PC-9 (cell line): ENCODE data around the gene UNC119B. TPM values are rescaled to one million over a fixed set of nuclear protein-coding genes. Genes with fewer than 3 reads are reported as not detected.

ENCODE experiments used
- BruUV-seq: library from RNA; stranded (reverse); fragments of 400-500 nt; replicated peaks from 2 replicates; lab custom pipeline; 2021; lab: Mats Ljungman, UMichigan
- CTCF ChIA-PET: fragments of 300-600 bp; sonication (Branson Sonifier 250); formaldehyde crosslinking; loops from one replicate; lab custom pipeline; 2022; ENCODE audit warnings: antibody characterized with exemption; lab: Charles Lee
- POLR2A ChIA-PET: fragments of 300-600 bp; sonication (Branson Sonifier 250); formaldehyde crosslinking; loops from one replicate; lab custom pipeline; 2022; ENCODE audit warnings: antibody characterized with exemption; ENCODE audit not compliant: unreplicated experiment; lab: Charles Lee
- DNase-seq, 2 experiments: peaks; one replicate each; pipeline versions ENCODE4 v3.0.0 to v3.0.0-alpha.2; 2015 to 2022; ENCODE audit warnings: mixed read lengths in 1 of 2
- H2AFZ ChIP-seq: fragments of 200-600 bp; sonication (generic); 2 replicates; pipeline ENCODE4 v1.8.1; 2017; ENCODE audit warnings: antibody characterized with exemption
- H3F3A ChIP-seq: fragments of 200-600 bp; sonication (generic); 2 replicates; pipeline ENCODE4 v1.8.1; 2017; ENCODE audit warnings: antibody characterized with exemption, mild to moderate bottlenecking, low read depth; ENCODE audit not compliant: insufficient read depth
- H3K27ac ChIP-seq: fragments of 200-600 bp; sonication (generic); 2 replicates; pipeline ENCODE4 v1.6.1; 2016; ENCODE audit warnings: mixed run types
- H3K27me3 ChIP-seq: fragments of 200-600 bp; sonication (generic); 2 replicates; pipeline ENCODE4 v1.6.1; 2016; ENCODE audit warnings: low read depth, mixed run types; ENCODE audit not compliant: insufficient read depth
- H3K36me3 ChIP-seq: fragments of 200-600 bp; sonication (generic); 2 replicates; pipeline ENCODE4 v1.6.1; 2016; ENCODE audit warnings: low read depth, mixed run types
- H3K4me1 ChIP-seq: fragments of 200-600 bp; sonication (generic); replicated peaks from 2 replicates; pipeline ENCODE4 v1.6.1; 2016; ENCODE audit warnings: mixed run types; ENCODE audit not compliant: insufficient read depth
- H3K4me2 ChIP-seq: fragments of 200-600 bp; sonication (generic); 2 replicates; pipeline ENCODE4 v1.6.1; 2017; ENCODE audit warnings: mixed run types
- H3K4me3 ChIP-seq: fragments of 200-600 bp; sonication (generic); 2 replicates; pipeline ENCODE4 v1.6.1; 2016; ENCODE audit warnings: mixed run types
- H3K79me2 ChIP-seq: fragments of 200-600 bp; sonication (generic); 2 replicates; pipeline ENCODE4 v1.6.1; 2017; ENCODE audit warnings: low read depth, mixed run types
- H3K9me2 ChIP-seq: fragments of 200-600 bp; sonication (generic); 2 replicates; pipeline ENCODE4 v1.8.1; 2017; ENCODE audit warnings: mild to moderate bottlenecking; ENCODE audit not compliant: insufficient read depth
- H3K9me3 ChIP-seq: fragments of 200-600 bp; sonication (generic); 2 replicates; pipeline ENCODE4 v1.8.1; 2016; ENCODE audit warnings: low read depth; ENCODE audit not compliant: insufficient read depth
- H4K20me1 ChIP-seq: fragments of 200-600 bp; sonication (generic); 2 replicates; pipeline ENCODE4 v1.8.1; 2017; ENCODE audit not compliant: insufficient read depth
- CTCF ChIP-seq: fragments of 200-600 bp; sonication (generic); conservative IDR thresholded peaks from 2 replicates; pipeline ENCODE4 v1.6.1; 2017; ENCODE audit warnings: mixed run types, antibody characterized with exemption, mild to moderate bottlenecking, moderate library complexity
- EZH2 ChIP-seq: fragments of 200-600 bp; sonication (generic); IDR thresholded peaks from 2 replicates; pipeline ENCODE4 v1.8.0; 2017; ENCODE audit warnings: antibody characterized with exemption, low read depth
- intact Hi-C: fragments of 100-400 bp; cut with micrococcal nuclease; formaldehyde crosslinking; loops from one replicate; pipeline ENCODE4 v1.10.0; 2022; ENCODE audit not compliant: unreplicated experiment
- total RNA-seq: library from RNA; stranded (reverse); gene quantifications from 2 replicates; pipeline ENCODE4 v1.2.3, GENCODE V29; 2021

UNC119B gene
- total RNA-seq, 1 experiment from 2014 or later: 25.9 TPM

GRCh38 chr12:120760349-120761254 is 50.3 kb downstream of the UNC119B start:
- Histone ChIP-seq H3K9me2 (no peaks in the 10 kb centered on the region), H3K4me2 (no peak overlapping the region), H3K9me3 (no peaks in the 10 kb centered on the region), H4K20me1 (no peaks in the 10 kb centered on the region), H3F3A (no peaks in the 10 kb centered on the region), H3K4me3 (no peak overlapping the region), H2AFZ (no peak overlapping the region), H3K27ac (no peak overlapping the region), H3K36me3 (no peaks in the 10 kb centered on the region), H3K4me1 (no peaks in the 10 kb centered on the region), H3K79me2 (no peaks in the 10 kb centered on the region), H3K27me3 (no peaks in the 10 kb centered on the region)
- no TSS peak for BruUV-seq
- CTCF ChIA-PET: no interaction called here
- intact Hi-C loops: no loop called here
- DNase-seq: no peak
- POLR2A ChIA-PET: no interaction called here
- TF ChIP-seq EZH2 (no peak), CTCF (no peak)

GRCh38 chr12:120761519-120761934 is 51.3 kb downstream of the UNC119B start:
- Histone ChIP-seq H2AFZ (no peak overlapping the region), H3K4me2 (no peak overlapping the region), H3K9me2 (no peaks in the 10 kb centered on the region), H3K79me2 (no peaks in the 10 kb centered on the region), H3F3A (no peaks in the 10 kb centered on the region), H3K36me3 (no peaks in the 10 kb centered on the region), H3K4me3 (no peak overlapping the region), H3K27me3 (no peaks in the 10 kb centered on the region), H3K4me1 (no peaks in the 10 kb centered on the region), H4K20me1 (no peaks in the 10 kb centered on the region), H3K27ac (no peak overlapping the region), H3K9me3 (no peaks in the 10 kb centered on the region)
- DNase-seq: no peak
- TF ChIP-seq CTCF (no peak), EZH2 (no peak)
- CTCF ChIA-PET: interaction anchor here (0.6 kb wide), 1 partner anchor 93 kb away, joined by 3 read pairs; no protein-coding TSS in a partner anchor
- intact Hi-C loops: no loop called here
- POLR2A ChIA-PET: no interaction called here
- no TSS peak for BruUV-seq

GRCh38 chr12:120762086-120762485 is 51.8 kb downstream of the UNC119B start:
- Histone ChIP-seq H3K4me1 (no peaks in the 10 kb centered on the region), H3K79me2 (no peaks in the 10 kb centered on the region), H3K9me2 (no peaks in the 10 kb centered on the region), H3K27ac (no peak overlapping the region), H4K20me1 (no peaks in the 10 kb centered on the region), H3K27me3 (no peaks in the 10 kb centered on the region), H3K9me3 (no peaks in the 10 kb centered on the region), H2AFZ (no peak overlapping the region), H3K4me3 (no peak overlapping the region), H3K4me2 (no peak overlapping the region), H3K36me3 (no peaks in the 10 kb centered on the region), H3F3A (no peaks in the 10 kb centered on the region)
- no peak for DNase-seq
- ChIA-PET POLR2A (no interaction called here), CTCF (no interaction called here)
- BruUV-seq: no TSS peak
- TF ChIP-seq CTCF: no peak
- no peak for TF ChIP-seq EZH2
- intact Hi-C loops: no loop called here
